HUES6 (cell line): ENCODE measurements around the gene ANKRD63.

Source experiments
- H3K27ac ChIP-seq: 2 replicates; pipeline ENCODE4 v1.7.0; 2013; ENCODE audit warnings: low read depth, mild to moderate bottlenecking, low read length, inconsistent platforms
- H3K27me3 ChIP-seq: 2 replicates; pipeline ENCODE4 v1.6.1; 2013; ENCODE audit warnings: low read length; ENCODE audit not compliant: control insufficient read depth, insufficient read depth
- H3K36me3 ChIP-seq: 2 replicates; pipeline ENCODE4 v1.6.1; 2013; ENCODE audit warnings: low read length; ENCODE audit not compliant: control insufficient read depth, insufficient read depth
- H3K4me1 ChIP-seq: 2 replicates; pipeline ENCODE4 v1.6.1; 2013; ENCODE audit warnings: low read length; ENCODE audit not compliant: control insufficient read depth, insufficient read depth
- H3K4me3 ChIP-seq: 2 replicates; pipeline ENCODE4 v1.5.1; 2013; ENCODE audit warnings: low read depth, low read length
- H3K9ac ChIP-seq: one replicate; pipeline ENCODE4 v1.6.1; 2013; ENCODE audit warnings: mild to moderate bottlenecking, low read length
- H3K9me3 ChIP-seq: 2 replicates; pipeline ENCODE4 v1.6.1; 2013; ENCODE audit warnings: low read depth, low read length; ENCODE audit not compliant: control insufficient read depth, insufficient read depth

Gene ANKRD63

GRCh38 chr15:40266828-40267304 is 16.0 kb downstream of the ANKRD63 start:
- Histone ChIP-seq H3K4me3 (no peak overlapping the region), H3K9ac (no peak overlapping the region), H3K9me3 (no peaks in the 10 kb centered on the region), H3K36me3 (no peaks in the 10 kb centered on the region), H3K27ac (no peak overlapping the region), H3K4me1 (peaks cover 31% of the 10 kb centered on the region), H3K27me3 (no peaks in the 10 kb centered on the region)

GRCh38 chr15:40265875-40266274 is 17.0 kb downstream of the ANKRD63 start:
- H3K9ac ChIP-seq, result no peak overlapping the region
- no peak overlapping the region for H3K27ac ChIP-seq
- no peak overlapping the region for H3K4me3 ChIP-seq
- H3K9me3 ChIP-seq, result no peaks in the 10 kb centered on the region
- no peaks in the 10 kb centered on the region for H3K36me3 ChIP-seq
- H3K27me3 ChIP-seq, result no peaks in the 10 kb centered on the region
- peaks cover 31% of the 10 kb centered on the region for H3K4me1 ChIP-seq

GRCh38 chr15:40265355-40265754 is 17.5 kb downstream of the ANKRD63 start:
- Histone ChIP-seq H3K9me3 (no peaks in the 10 kb centered on the region), H3K27ac (no peak overlapping the region), H3K9ac (no peak overlapping the region), H3K4me3 (no peak overlapping the region), H3K27me3 (no peaks in the 10 kb centered on the region), H3K36me3 (no peaks in the 10 kb centered on the region), H3K4me1 (peaks cover 31% of the 10 kb centered on the region)

GRCh38 chr15:40264321-40265153 is 18.3 kb downstream of the ANKRD63 start:
- Histone ChIP-seq H3K27me3 (no peaks in the 10 kb centered on the region), H3K27ac (no peak overlapping the region), H3K4me1 (peaks cover 31% of the 10 kb centered on the region), H3K4me3 (no peak overlapping the region), H3K36me3 (no peaks in the 10 kb centered on the region), H3K9ac (no peak overlapping the region), H3K9me3 (no peaks in the 10 kb centered on the region)

GRCh38 chr15:40263024-40263754 is 19.7 kb downstream of the ANKRD63 start:
- Histone ChIP-seq H3K9ac (no peak overlapping the region), H3K4me1 (peaks cover 37% of the 10 kb centered on the region), H3K4me3 (no peak overlapping the region), H3K9me3 (no peaks in the 10 kb centered on the region), H3K27ac (no peak overlapping the region), H3K27me3 (no peaks in the 10 kb centered on the region), H3K36me3 (no peaks in the 10 kb centered on the region)

GRCh38 chr15:40259021-40259420 is 23.8 kb downstream of the ANKRD63 start:
- Histone ChIP-seq H3K36me3 (no peaks in the 10 kb centered on the region), H3K27me3 (peaks cover 9% of the 10 kb centered on the region), H3K27ac (no peak overlapping the region), H3K9me3 (no peaks in the 10 kb centered on the region), H3K9ac (peak overlapping the region; percentile 24), H3K4me1 (peaks cover 25% of the 10 kb centered on the region), H3K4me3 (no peak overlapping the region)

GRCh38 chr15:40258544-40258943 is 24.3 kb downstream of the ANKRD63 start:
- Histone ChIP-seq H3K27me3 (peaks cover 14% of the 10 kb centered on the region), H3K9me3 (no peaks in the 10 kb centered on the region), H3K4me1 (peaks cover 26% of the 10 kb centered on the region), H3K9ac (peak overlapping the region; percentile 44), H3K36me3 (no peaks in the 10 kb centered on the region), H3K27ac (no peak overlapping the region), H3K4me3 (no peak overlapping the region)

- Histone ChIP-seq H3K27ac (no peak overlapping the region), H3K9ac (peak overlapping the region; percentile 44), H3K4me1 (peaks cover 32% of the 10 kb centered on the region), H3K36me3 (no peaks in the 10 kb centered on the region), H3K4me3 (no peak overlapping the region), H3K9me3 (no peaks in the 10 kb centered on the region), H3K27me3 (peaks cover 21% of the 10 kb centered on the region)
Measured at GRCh38 chr15:40257656-40258450, 25.0 kb downstream of the ANKRD63 start.

GRCh38 chr15:40256638-40257235 is 26.1 kb downstream of the ANKRD63 start:
- Histone ChIP-seq H3K4me3 (no peak overlapping the region), H3K27ac (no peak overlapping the region), H3K36me3 (no peaks in the 10 kb centered on the region), H3K9ac (no peak overlapping the region), H3K4me1 (peaks cover 34% of the 10 kb centered on the region), H3K9me3 (no peaks in the 10 kb centered on the region), H3K27me3 (peaks cover 32% of the 10 kb centered on the region)

GRCh38 chr15:40255033-40255432 is 27.8 kb downstream of the ANKRD63 start:
- Histone ChIP-seq H3K9ac (no peak overlapping the region), H3K4me3 (no peak overlapping the region), H3K36me3 (no peaks in the 10 kb centered on the region), H3K27ac (no peak overlapping the region), H3K9me3 (no peaks in the 10 kb centered on the region), H3K27me3 (peaks cover 47% of the 10 kb centered on the region), H3K4me1 (peaks cover 34% of the 10 kb centered on the region)
